Stimulated activated CD4-positive, alpha-beta T cell treated with anti-CD3 and anti-CD28 coated beads, Interleukin-1b, Interleukin-23, amount 100 ng/mL, for 48 hours (primary cell): ENCODE results near the gene MIA3.
"Not testable (repeated sequence)": the region's sequence is repeated elsewhere in the genome, so short reads cannot be mapped to it uniquely, and the experiment has no call there.

Source experiments
- DNase-seq: peaks from one replicate; pipeline ENCODE4 v3.0.0-alpha.2; 2020

MIA3 gene

GRCh38 chr1:222618001-222618879 lies at the start of gene MIA3:
Gene MIA3, plus strand, starts transcription at chr1:222618097. Its CDS starts 14 bp downstream, at chr1:222618111.
- DNase-seq: peak; percentile 32

GRCh38 chr1:222570837-222571236 lies 47.1 kb upstream of the MIA3 start:
- no peak for DNase-seq

GRCh38 chr1:222579316-222579715 lies 38.6 kb upstream of the MIA3 start:
- no peak for DNase-seq

- DNase-seq: no peak
Observed at GRCh38 chr1:222582099-222582774, 35.7 kb upstream of the MIA3 start.

GRCh38 chr1:222583079-222583478 lies 34.8 kb upstream of the MIA3 start:
- DNase-seq: no peak

GRCh38 chr1:222586842-222587241 lies 31.1 kb upstream of the MIA3 start:
- no peak for DNase-seq

- no peak for DNase-seq
Observed at GRCh38 chr1:222588135-222588534, 29.8 kb upstream of the MIA3 start.

- peak; percentile 88 for DNase-seq
Observed at GRCh38 chr1:222589462-222590302, 28.2 kb upstream of the MIA3 start, which contains the start of gene TAF1A. Gene TAF1A, minus strand, starts transcription at chr1:222589933.

- no peak for DNase-seq
Observed at GRCh38 chr1:222592171-222592570, 25.7 kb upstream of the MIA3 start.

GRCh38 chr1:222594789-222595188 lies 23.1 kb upstream of the MIA3 start:
- DNase-seq: no peak

GRCh38 chr1:222596696-222597095 lies 21.2 kb upstream of the MIA3 start:
- DNase-seq: no peak

- DNase-seq: no peak
Observed at GRCh38 chr1:222600281-222600680, 17.6 kb upstream of the MIA3 start.

- no peak for DNase-seq
Observed at GRCh38 chr1:222601257-222601656, 16.6 kb upstream of the MIA3 start.

GRCh38 chr1:222606757-222607156 lies 11.1 kb upstream of the MIA3 start:
- no peak for DNase-seq

- DNase-seq: not testable (repeated sequence)
Observed at GRCh38 chr1:222609111-222609510, 8.8 kb upstream of the MIA3 start.

GRCh38 chr1:222610728-222611127 lies 7.2 kb upstream of the MIA3 start:
- DNase-seq: no peak

- DNase-seq: no peak
Observed at GRCh38 chr1:222613627-222614026, 4.3 kb upstream of the MIA3 start.

GRCh38 chr1:222616525-222616924 lies 1.4 kb upstream of the MIA3 start:
- no peak for DNase-seq

- DNase-seq: peak; percentile 92
Observed at GRCh38 chr1:222617367-222617951, 438 bp upstream of the MIA3 start.

- no peak for DNase-seq
Observed at GRCh38 chr1:222618880-222619596, 1.1 kb downstream of the MIA3 start.

- no peak for DNase-seq
Observed at GRCh38 chr1:222620566-222620965, 2.7 kb downstream of the MIA3 start.

GRCh38 chr1:222622765-222623164 lies 4.9 kb downstream of the MIA3 start:
- DNase-seq: no peak
